Forelimb muscle (tissue), 1 donor: ENCODE results near the gene WNK1. TPM values are rescaled to one million over a fixed set of nuclear protein-coding genes. Genes with fewer than 3 reads are reported as not detected.

ENCODE experiments used
- DNase-seq: peaks from one replicate; pipeline ENCODE4 v3.0.0-alpha.2; 2013; ENCODE audit warnings: low read depth
- polyA plus RNA-seq: library from polyadenylated mRNA; unstranded; fragments of 120-200 nt; gene quantifications from one replicate; pipeline ENCODE4 v1.2.1, GENCODE V29; 2013; ENCODE audit not compliant: insufficient read length

WNK1 gene
- polyA plus RNA-seq, 1 donor, result 65.0 TPM

GRCh38 chr12:951176-951575, 198.8 kb downstream of the WNK1 start:
- no peak for DNase-seq

GRCh38 chr12:953776-954175, 201.4 kb downstream of the WNK1 start:
- no peak for DNase-seq

- DNase-seq, result no peak
Measured at GRCh38 chr12:954741-955140, 202.4 kb downstream of the WNK1 start.

GRCh38 chr12:955939-956338, 203.6 kb downstream of the WNK1 start:
- DNase-seq, result no peak

GRCh38 chr12:958588-959123, 206.3 kb downstream of the WNK1 start:
- no peak for DNase-seq

Other genes with a start within 250 kb of the WNK1 start
- 5.5 TPM for gene NINJ2, start 89.1 kb upstream of the WNK1 start, polyA plus RNA-seq
- 26.7 TPM for gene RAD52, start 197.1 kb downstream of the WNK1 start, polyA plus RNA-seq
- 20.4 TPM for gene ERC1, start 238.6 kb downstream of the WNK1 start, polyA plus RNA-seq